Cardiac muscle cell (in vitro differentiated cells and primary cell): ENCODE data around the gene SV2B. TPM values are rescaled to one million over a fixed set of nuclear protein-coding genes. Genes with fewer than 3 reads are reported as not detected.

Experiments used
- DNase-seq, 2 donors: peaks; one replicate each; pipeline versions ENCODE4 v3.0.0 to v3.0.0-alpha.2; 2010 to 2017; ENCODE audit warnings: low read depth in 1 of 2, low spot score in 1 of 2
- H3K27ac ChIP-seq: fragments of 200-600 bp; sonication (generic); 2 replicates; pipeline ENCODE4 v1.5.1; 2016
- H3K27me3 ChIP-seq: fragments of 200-600 bp; sonication (generic); 2 replicates; pipeline ENCODE4 v1.6.0; 2016; ENCODE audit warnings: control low read depth
- H3K36me3 ChIP-seq: fragments of 200-600 bp; sonication (generic); 2 replicates; pipeline ENCODE4 v1.5.1; 2016; ENCODE audit warnings: control low read depth
- H3K4me1 ChIP-seq: fragments of 200-600 bp; sonication (generic); 2 replicates; pipeline ENCODE4 v1.8.1; 2017; ENCODE audit warnings: low read depth, mild to moderate bottlenecking, mixed run types
- H3K4me3 ChIP-seq: fragments of 200-600 bp; sonication (generic); 2 replicates; pipeline ENCODE4 v1.5.1; 2016; ENCODE audit warnings: mild to moderate bottlenecking
- H3K9me3 ChIP-seq: fragments of 200-600 bp; sonication (generic); 2 replicates; pipeline ENCODE4 v1.5.1; 2017; ENCODE audit warnings: low read depth, mild to moderate bottlenecking, control low read depth
- polyA plus RNA-seq: library from polyadenylated mRNA; unstranded; fragments of >200 nt; fragmentation: Nextera tagmentation; extraction: Ambion mirVana; gene quantifications from 2 replicates; pipeline ENCODE4 v1.2.1, GENCODE V29; 2016
- total RNA-seq: library from RNA; depleted of rRNA; stranded (reverse); fragments of >200 nt; gene quantifications from 2 replicates; pipeline ENCODE4 v1.2.3, GENCODE V29; 2016
- TF ChIP-seq, protein P1 (sequence below): IDR thresholded peaks from 2 replicates; pipeline ENCODE4 v1.5.1; 2012; ENCODE audit warnings: low read depth, mild to moderate bottlenecking, low read length

The SV2B gene
- total and polyA plus RNA-seq, 2 experiments from 2014 or later = 0.03 to 0.32 TPM

- no peaks in the 10 kb centered on the region for H3K9me3 ChIP-seq
- no peaks in the 10 kb centered on the region for H3K27me3 ChIP-seq
- no peaks in the 10 kb centered on the region for H3K36me3 ChIP-seq
- peak; percentile 38 to 46 for DNase-seq
- H3K4me3 ChIP-seq = no peak overlapping the region
- peak overlapping the region; percentile 2 for H3K27ac ChIP-seq
- H3K4me1 ChIP-seq = no peaks in the 10 kb centered on the region
- TF ChIP-seq, protein P1, sequence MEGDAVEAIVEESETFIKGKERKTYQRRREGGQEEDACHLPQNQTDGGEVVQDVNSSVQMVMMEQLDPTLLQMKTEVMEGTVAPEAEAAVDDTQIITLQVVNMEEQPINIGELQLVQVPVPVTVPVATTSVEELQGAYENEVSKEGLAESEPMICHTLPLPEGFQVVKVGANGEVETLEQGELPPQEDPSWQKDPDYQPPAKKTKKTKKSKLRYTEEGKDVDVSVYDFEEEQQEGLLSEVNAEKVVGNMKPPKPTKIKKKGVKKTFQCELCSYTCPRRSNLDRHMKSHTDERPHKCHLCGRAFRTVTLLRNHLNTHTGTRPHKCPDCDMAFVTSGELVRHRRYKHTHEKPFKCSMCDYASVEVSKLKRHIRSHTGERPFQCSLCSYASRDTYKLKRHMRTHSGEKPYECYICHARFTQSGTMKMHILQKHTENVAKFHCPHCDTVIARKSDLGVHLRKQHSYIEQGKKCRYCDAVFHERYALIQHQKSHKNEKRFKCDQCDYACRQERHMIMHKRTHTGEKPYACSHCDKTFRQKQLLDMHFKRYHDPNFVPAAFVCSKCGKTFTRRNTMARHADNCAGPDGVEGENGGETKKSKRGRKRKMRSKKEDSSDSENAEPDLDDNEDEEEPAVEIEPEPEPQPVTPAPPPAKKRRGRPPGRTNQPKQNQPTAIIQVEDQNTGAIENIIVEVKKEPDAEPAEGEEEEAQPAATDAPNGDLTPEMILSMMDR = no peak
These were observed 16.3 kb downstream of the SV2B start for GRCh38 chr15:91116113-91117067.

DNA sequence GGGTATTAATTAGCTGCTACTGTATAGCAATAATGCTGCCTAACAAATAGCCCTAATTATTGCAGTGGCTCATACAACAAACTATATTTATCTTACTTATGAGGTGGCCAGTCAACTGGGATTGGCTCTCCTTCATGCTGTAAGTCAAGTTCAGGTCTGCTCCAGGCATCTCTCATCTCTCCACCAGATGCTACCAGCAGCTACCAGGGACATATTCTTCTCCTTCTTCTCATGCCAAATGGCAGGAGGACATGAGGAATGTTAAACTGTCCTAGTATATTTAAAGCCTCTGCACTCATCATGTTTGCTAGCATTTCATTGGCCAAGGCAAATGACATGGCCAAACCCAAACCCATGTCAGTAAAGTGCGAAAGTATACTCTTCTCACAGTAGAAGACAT, 17.3 kb downstream of the SV2B start:
- Histone ChIP-seq H3K36me3 (no peaks in the 10 kb centered on the region), H3K9me3 (no peaks in the 10 kb centered on the region), H3K4me3 (no peak overlapping the region), H3K27me3 (no peaks in the 10 kb centered on the region), H3K27ac (no peak overlapping the region), H3K4me1 (no peaks in the 10 kb centered on the region)
- DNase-seq = no peak
- TF ChIP-seq, protein P1 = no peak

GRCh38 chr15:91118817-91119590, 18.9 kb downstream of the SV2B start:
- DNase-seq = no peak
- Histone ChIP-seq H3K27ac (no peak overlapping the region), H3K9me3 (no peaks in the 10 kb centered on the region), H3K36me3 (no peaks in the 10 kb centered on the region), H3K4me3 (no peak overlapping the region), H3K4me1 (no peaks in the 10 kb centered on the region), H3K27me3 (no peaks in the 10 kb centered on the region)
- TF ChIP-seq, protein P1 = no peak

DNA sequence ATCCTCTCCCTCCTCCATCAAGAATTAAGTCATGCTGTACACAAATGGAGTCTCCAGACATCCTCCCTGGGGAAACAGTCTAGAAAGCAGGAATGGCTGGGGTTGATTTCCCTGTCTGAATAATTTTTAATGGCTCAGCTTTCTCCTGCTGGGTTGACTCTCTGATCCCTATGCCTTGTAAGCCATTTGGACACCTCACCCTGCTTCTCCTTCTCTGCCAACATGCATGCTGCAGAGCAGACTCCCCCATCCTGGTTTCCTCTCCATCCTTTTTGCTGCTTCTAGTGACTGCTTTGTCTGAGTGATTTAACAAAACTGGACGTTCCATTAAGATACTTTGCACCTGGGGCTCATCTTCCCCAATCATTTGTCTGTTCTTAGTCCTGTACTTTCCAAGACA, 22.2 kb downstream of the SV2B start:
- DNase-seq = no peak
- no peak overlapping the region for H3K27ac ChIP-seq
- no peaks in the 10 kb centered on the region for H3K27me3 ChIP-seq

DNA sequence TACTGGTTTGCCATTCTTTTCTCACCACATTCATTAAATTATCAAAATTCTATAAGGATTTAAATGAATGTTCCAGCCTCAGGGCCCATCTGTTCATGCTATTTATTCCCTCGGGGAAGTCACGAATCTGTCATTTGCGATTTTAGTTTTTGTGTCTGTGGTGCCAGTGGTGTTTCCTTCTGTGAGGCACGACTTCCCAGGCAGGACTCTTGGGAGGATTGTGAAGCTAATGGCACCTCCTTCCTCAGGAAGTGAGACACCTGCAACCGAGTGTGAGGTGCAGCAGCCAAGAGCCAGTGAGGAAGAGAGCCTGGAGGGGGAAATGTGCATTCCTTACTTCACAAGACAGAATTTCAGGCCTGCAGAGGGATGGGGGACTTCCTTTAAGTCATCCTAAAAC, 24.1 kb downstream of the SV2B start:
- no peak for DNase-seq
- TF ChIP-seq, protein P1 = no peak
- H3K4me1 ChIP-seq = no peaks in the 10 kb centered on the region

More for the DNA sequence above, 22.2 kb downstream of the SV2B start:
- H3K36me3 ChIP-seq = no peaks in the 10 kb centered on the region
- H3K9me3 ChIP-seq = no peaks in the 10 kb centered on the region
- H3K4me3 ChIP-seq = no peak overlapping the region
- TF ChIP-seq, protein P1 = no peak
- no peaks in the 10 kb centered on the region for H3K4me1 ChIP-seq

More for the DNA sequence above, 24.1 kb downstream of the SV2B start:
- Histone ChIP-seq H3K9me3 (no peaks in the 10 kb centered on the region), H3K36me3 (no peaks in the 10 kb centered on the region), H3K4me3 (no peak overlapping the region), H3K27me3 (no peaks in the 10 kb centered on the region), H3K27ac (no peak overlapping the region)
